ENCODE results near the gene SLC25A13. TPM values are rescaled to one million over a fixed set of nuclear protein-coding genes. Genes with fewer than 3 reads are reported as not detected.

SLC25A13 gene
- total and polyA plus RNA-seq, 2 of the 8 experiments (the other 6 are each of a cell fraction or from before 2014, with no cell fraction given) = 30.8 to 85.4 TPM

GRCh38 chr7:96131525-96131924 lies 190.4 kb downstream of the SLC25A13 start (continued):
- TF ChIP-seq SIN3A (conservative IDR thresholded peaks at IDR 0.05 in 1 of 2, IDR thresholded peaks at IDR 0.05 in 1 of 2; ENCODE audit: low read depth in 1 of 2, low read length in 2 of 2) (no peak), TAF7 (optimal IDR thresholded peaks at IDR 0.05; ENCODE audit: borderline replicate concordance, low read depth, low read length) (no peak), NRF1 (IDR thresholded peaks at IDR 0.05; ENCODE audit: low read depth, low read length) (no peak), CBX5 (IDR thresholded peaks at IDR 0.05; ENCODE audit: low read depth, low read length) (no peak)

All from H1 (cell line).